ENCODE results near the gene SLC2A6. TPM values are rescaled to one million over a fixed set of nuclear protein-coding genes. Genes with fewer than 3 reads are reported as not detected.

SLC2A6 gene
- total RNA-seq, 1 donor from 2014 or later: 2.6 TPM

- TF ChIP-seq, protein P1, sequence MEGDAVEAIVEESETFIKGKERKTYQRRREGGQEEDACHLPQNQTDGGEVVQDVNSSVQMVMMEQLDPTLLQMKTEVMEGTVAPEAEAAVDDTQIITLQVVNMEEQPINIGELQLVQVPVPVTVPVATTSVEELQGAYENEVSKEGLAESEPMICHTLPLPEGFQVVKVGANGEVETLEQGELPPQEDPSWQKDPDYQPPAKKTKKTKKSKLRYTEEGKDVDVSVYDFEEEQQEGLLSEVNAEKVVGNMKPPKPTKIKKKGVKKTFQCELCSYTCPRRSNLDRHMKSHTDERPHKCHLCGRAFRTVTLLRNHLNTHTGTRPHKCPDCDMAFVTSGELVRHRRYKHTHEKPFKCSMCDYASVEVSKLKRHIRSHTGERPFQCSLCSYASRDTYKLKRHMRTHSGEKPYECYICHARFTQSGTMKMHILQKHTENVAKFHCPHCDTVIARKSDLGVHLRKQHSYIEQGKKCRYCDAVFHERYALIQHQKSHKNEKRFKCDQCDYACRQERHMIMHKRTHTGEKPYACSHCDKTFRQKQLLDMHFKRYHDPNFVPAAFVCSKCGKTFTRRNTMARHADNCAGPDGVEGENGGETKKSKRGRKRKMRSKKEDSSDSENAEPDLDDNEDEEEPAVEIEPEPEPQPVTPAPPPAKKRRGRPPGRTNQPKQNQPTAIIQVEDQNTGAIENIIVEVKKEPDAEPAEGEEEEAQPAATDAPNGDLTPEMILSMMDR (IDR thresholded peaks at IDR 0.05; ENCODE audit: insufficient read depth, low read length, severe bottlenecking): no peak
- H3K27me3 ChIP-seq (ENCODE audit: control insufficient read depth, insufficient read depth, low read length): no peaks in the 10 kb centered on the region
- DNase-seq (ENCODE audit: low read depth) (no peak), FAIRE-seq (no peak)
- H3K36me3 ChIP-seq (ENCODE audit: control insufficient read depth, insufficient read depth, low read length): no peaks in the 10 kb centered on the region
- H3K4me3 ChIP-seq (ENCODE audit: low read depth, low read length): no peak overlapping the region
These were observed 15.9 kb upstream of the SLC2A6 start for GRCh38 chr9:133494636-133495326.

- no peaks in the 10 kb centered on the region for H3K36me3 ChIP-seq (ENCODE audit: control insufficient read depth, insufficient read depth, low read length)
- TF ChIP-seq, protein P1 (IDR thresholded peaks at IDR 0.05; ENCODE audit: insufficient read depth, low read length, severe bottlenecking): no peak
- H3K4me3 ChIP-seq (ENCODE audit: low read depth, low read length): no peak overlapping the region
- DNase-seq (ENCODE audit: low read depth) (no peak), FAIRE-seq (no peak)
- no peaks in the 10 kb centered on the region for H3K27me3 ChIP-seq (ENCODE audit: control insufficient read depth, insufficient read depth, low read length)
These were observed 15.1 kb upstream of the SLC2A6 start for GRCh38 chr9:133493845-133494540.

GRCh38 chr9:133493428-133493827 is 14.5 kb upstream of the SLC2A6 start:
- H3K27me3 ChIP-seq (ENCODE audit: control insufficient read depth, insufficient read depth, low read length): no peaks in the 10 kb centered on the region
- H3K4me3 ChIP-seq (ENCODE audit: low read depth, low read length): no peak overlapping the region
- no peak for FAIRE-seq
- H3K36me3 ChIP-seq (ENCODE audit: control insufficient read depth, insufficient read depth, low read length): no peaks in the 10 kb centered on the region
- DNase-seq (ENCODE audit: low read depth): no peak
- TF ChIP-seq, protein P1 (IDR thresholded peaks at IDR 0.05; ENCODE audit: insufficient read depth, low read length, severe bottlenecking): no peak

GRCh38 chr9:133492061-133493021 is 13.4 kb upstream of the SLC2A6 start:
- no peaks in the 10 kb centered on the region for H3K36me3 ChIP-seq (ENCODE audit: control insufficient read depth, insufficient read depth, low read length)
- peak; percentile 15 for DNase-seq (ENCODE audit: low read depth)
- H3K27me3 ChIP-seq (ENCODE audit: control insufficient read depth, insufficient read depth, low read length): no peaks in the 10 kb centered on the region
- no peak for FAIRE-seq
- TF ChIP-seq, protein P1 (IDR thresholded peaks at IDR 0.05; ENCODE audit: insufficient read depth, low read length, severe bottlenecking): no peak
- H3K4me3 ChIP-seq (ENCODE audit: low read depth, low read length): no peak overlapping the region

DNA sequence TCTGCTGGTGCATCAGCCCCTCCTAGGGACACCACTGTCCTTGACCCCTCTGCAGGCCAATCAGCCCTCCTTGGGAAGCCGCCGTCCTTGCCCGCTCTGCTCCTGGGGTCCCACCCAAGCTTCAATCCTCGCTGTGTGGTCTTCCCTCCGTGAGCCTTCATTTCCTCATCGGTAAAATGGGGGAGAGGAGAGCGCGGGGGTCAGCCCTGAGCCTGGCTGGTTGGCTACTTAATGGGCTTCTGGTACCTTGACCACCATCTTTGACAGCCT is 12.7 kb upstream of the SLC2A6 start:
- TF ChIP-seq, protein P1 (IDR thresholded peaks at IDR 0.05; ENCODE audit: insufficient read depth, low read length, severe bottlenecking): no peak
- no peaks in the 10 kb centered on the region for H3K27me3 ChIP-seq (ENCODE audit: control insufficient read depth, insufficient read depth, low read length)
- FAIRE-seq: no peak

More for the DNA sequence above, 12.7 kb upstream of the SLC2A6 start:
- Histone ChIP-seq H3K36me3 (ENCODE audit: control insufficient read depth, insufficient read depth, low read length) (no peaks in the 10 kb centered on the region), H3K4me3 (ENCODE audit: low read depth, low read length) (no peak overlapping the region)
- no peak for DNase-seq (ENCODE audit: low read depth)
